Esophagus muscularis mucosa (tissue), 4 donors: Measurements from ENCODE around the gene ZBTB12.

Experiments used
- EP300 ChIP-seq: sonication (generic); formaldehyde crosslinking; IDR thresholded peaks from one replicate; pipeline ENCODE4 v1.6.1; 2017; ENCODE audit warnings: antibody characterized with exemption
- POLR2A ChIP-seq: fragments of 450-650 bp; IDR thresholded peaks from one replicate; pipeline ENCODE4 v1.6.1; 2017; ENCODE audit warnings: antibody characterized with exemption, moderate library complexity, mild to moderate bottlenecking, low read depth
- POLR2AphosphoS5 ChIP-seq, 2 donors: sonication (generic); formaldehyde crosslinking; IDR thresholded peaks; one replicate each; pipeline ENCODE4 v1.6.1; 2017; ENCODE audit warnings: antibody characterized with exemption in 2 of 2
- TF ChIP-seq, protein P1 (sequence below), 3 experiments: fragments of 200-600 bp in 2 of 3; fragments of 450-650 bp in 1 of 3; sonication (generic) in 2 of 3; IDR thresholded peaks; one replicate each; pipeline ENCODE4 v1.5.1; 2017 to 2019; ENCODE audit warnings: antibody characterized with exemption in 3 of 3, mild to moderate bottlenecking in 2 of 3, moderate library complexity in 1 of 3

GRCh38 chr6:31878222-31878621, 23.7 kb downstream of the ZBTB12 start:
- TF ChIP-seq, protein P1, sequence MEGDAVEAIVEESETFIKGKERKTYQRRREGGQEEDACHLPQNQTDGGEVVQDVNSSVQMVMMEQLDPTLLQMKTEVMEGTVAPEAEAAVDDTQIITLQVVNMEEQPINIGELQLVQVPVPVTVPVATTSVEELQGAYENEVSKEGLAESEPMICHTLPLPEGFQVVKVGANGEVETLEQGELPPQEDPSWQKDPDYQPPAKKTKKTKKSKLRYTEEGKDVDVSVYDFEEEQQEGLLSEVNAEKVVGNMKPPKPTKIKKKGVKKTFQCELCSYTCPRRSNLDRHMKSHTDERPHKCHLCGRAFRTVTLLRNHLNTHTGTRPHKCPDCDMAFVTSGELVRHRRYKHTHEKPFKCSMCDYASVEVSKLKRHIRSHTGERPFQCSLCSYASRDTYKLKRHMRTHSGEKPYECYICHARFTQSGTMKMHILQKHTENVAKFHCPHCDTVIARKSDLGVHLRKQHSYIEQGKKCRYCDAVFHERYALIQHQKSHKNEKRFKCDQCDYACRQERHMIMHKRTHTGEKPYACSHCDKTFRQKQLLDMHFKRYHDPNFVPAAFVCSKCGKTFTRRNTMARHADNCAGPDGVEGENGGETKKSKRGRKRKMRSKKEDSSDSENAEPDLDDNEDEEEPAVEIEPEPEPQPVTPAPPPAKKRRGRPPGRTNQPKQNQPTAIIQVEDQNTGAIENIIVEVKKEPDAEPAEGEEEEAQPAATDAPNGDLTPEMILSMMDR (IDR thresholded peaks at IDR 0.05): no peak
- TF ChIP-seq POLR2A (no peak), EP300 (no peak), POLR2AphosphoS5 (IDR thresholded peaks at IDR 0.05) (no peak)
